ENCODE measurements around the gene NKD2.

- TF ChIP-seq FOXM1 (IDR thresholded peaks at IDR 0.05; ENCODE audit: low read depth) (no peak), NFIC (IDR thresholded peaks at IDR 0.05; ENCODE audit: borderline replicate concordance) (no peak), EZH2phosphoT487 (IDR thresholded peaks at IDR 0.05; ENCODE audit: borderline replicate concordance, low read depth) (no peak), MEF2A (IDR thresholded peaks at IDR 0.05; ENCODE audit: borderline replicate concordance, low read depth) (no peak), ZBTB33 (IDR thresholded peaks at IDR 0.05; ENCODE audit: borderline replicate concordance, low read depth) (no peak), RFX5 (IDR thresholded peaks at IDR 0.05; ENCODE audit: low read length) (no peak), RCOR1 (IDR thresholded peaks at IDR 0.05; ENCODE audit: low read length) (no peak), USF2 (IDR thresholded peaks at IDR 0.05; ENCODE audit: borderline replicate concordance, low read depth, low read length) (no peak), TEAD4 (IDR thresholded peaks at IDR 0.05; ENCODE audit: borderline replicate concordance, insufficient read depth) (no peak), TAF1 (IDR thresholded peaks at IDR 0.05; ENCODE audit: borderline replicate concordance, low read depth, low read length) (no peak)
- TF ChIP-seq, protein P1, sequence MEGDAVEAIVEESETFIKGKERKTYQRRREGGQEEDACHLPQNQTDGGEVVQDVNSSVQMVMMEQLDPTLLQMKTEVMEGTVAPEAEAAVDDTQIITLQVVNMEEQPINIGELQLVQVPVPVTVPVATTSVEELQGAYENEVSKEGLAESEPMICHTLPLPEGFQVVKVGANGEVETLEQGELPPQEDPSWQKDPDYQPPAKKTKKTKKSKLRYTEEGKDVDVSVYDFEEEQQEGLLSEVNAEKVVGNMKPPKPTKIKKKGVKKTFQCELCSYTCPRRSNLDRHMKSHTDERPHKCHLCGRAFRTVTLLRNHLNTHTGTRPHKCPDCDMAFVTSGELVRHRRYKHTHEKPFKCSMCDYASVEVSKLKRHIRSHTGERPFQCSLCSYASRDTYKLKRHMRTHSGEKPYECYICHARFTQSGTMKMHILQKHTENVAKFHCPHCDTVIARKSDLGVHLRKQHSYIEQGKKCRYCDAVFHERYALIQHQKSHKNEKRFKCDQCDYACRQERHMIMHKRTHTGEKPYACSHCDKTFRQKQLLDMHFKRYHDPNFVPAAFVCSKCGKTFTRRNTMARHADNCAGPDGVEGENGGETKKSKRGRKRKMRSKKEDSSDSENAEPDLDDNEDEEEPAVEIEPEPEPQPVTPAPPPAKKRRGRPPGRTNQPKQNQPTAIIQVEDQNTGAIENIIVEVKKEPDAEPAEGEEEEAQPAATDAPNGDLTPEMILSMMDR (IDR thresholded peaks at IDR 0.05): no peak
Observed at GRCh38 chr5:1017691-1018455, 9.3 kb downstream of the NKD2 start.
